HepG2 (cell line): Measurements from ENCODE around the gene CHN2. TPM values are rescaled to one million over a fixed set of nuclear protein-coding genes. Genes with fewer than 3 reads are reported as not detected.

Experiments used
- CHD4 ChIP-seq: fragments of 200-600 bp; sonication (generic); IDR thresholded peaks from 2 replicates; pipeline ENCODE4 v1.7.0; 2017; ENCODE audit warnings: mild to moderate bottlenecking, low read length, borderline replicate concordance
- FOXA3 ChIP-seq: IDR thresholded peaks from 2 replicates; pipeline ENCODE4 v1.6.1; 2016; ENCODE audit warnings: missing genetic modification reagents, missing compliant biosample characterization
- NCOA1 ChIP-seq: sonication (generic); formaldehyde crosslinking; IDR thresholded peaks from 2 replicates; pipeline ENCODE4 v1.9.0; 2021; ENCODE audit warnings: missing genetic modification reagents
- NFIC ChIP-seq: IDR thresholded peaks from 2 replicates; pipeline ENCODE4 v1.6.1; 2012; ENCODE audit warnings: mild to moderate bottlenecking, low read length, inconsistent platforms
- NR2F2 ChIP-seq: IDR thresholded peaks from 2 replicates; pipeline ENCODE4 v1.6.1; 2012; ENCODE audit warnings: low read depth, inconsistent platforms, borderline replicate concordance
- TBL1XR1 ChIP-seq: fragments of 150-350 bp; IDR thresholded peaks from 2 replicates; pipeline ENCODE4 v1.6.1; 2014; ENCODE audit warnings: borderline replicate concordance, low read length; ENCODE audit not compliant: partially characterized antibody
- YEATS2 ChIP-seq: sonication (generic); formaldehyde crosslinking; IDR thresholded peaks from 2 replicates; pipeline ENCODE4 v1.4.0; 2020; ENCODE audit warnings: missing genetic modification reagents, borderline replicate concordance
- ZIK1 ChIP-seq: sonication (generic); formaldehyde crosslinking; IDR thresholded peaks from 2 replicates; pipeline ENCODE4 v1.5.0; 2020; ENCODE audit warnings: mild to moderate bottlenecking, low read depth, missing genetic modification reagents, borderline replicate concordance
- polyA plus RNA-seq, 8 experiments: library from polyadenylated mRNA; depleted of rRNA in 3 of 8; stranded (reverse) in 7 of 8; unstranded in 1 of 8; fragments of >200 nt; fragmentation: Illumina TruSeq in 4 of 8; extraction: Trizol in 4 of 8; gene quantifications; 2 replicates each; pipeline versions ENCODE4 v1.2.1 to v1.2.3, GENCODE V29; 2011 to 2016; ENCODE audit warnings: low read depth in 4 of 8, missing spikeins in 1 of 8, mixed read lengths in 1 of 8; ENCODE audit not compliant: insufficient read depth in 1 of 8
- total RNA-seq, 5 experiments: library from RNA; depleted of rRNA; stranded (reverse); fragments of >200 nt; fragmentation: Illumina TruSeq; extraction: Trizol; gene quantifications; 2 replicates each; pipeline ENCODE4 v1.2.3, GENCODE V29; 2016; ENCODE audit warnings: low read depth in 1 of 5
- TF ChIP-seq, protein P1 (sequence below): sonication (generic); formaldehyde crosslinking; IDR thresholded peaks from 2 replicates; pipeline ENCODE4 v1.8.1; 2022; ENCODE audit warnings: low read depth, mild to moderate bottlenecking, missing genetic modification reagents
- TF ChIP-seq, protein P2 (sequence below): sonication (generic); formaldehyde crosslinking; IDR thresholded peaks from 2 replicates; pipeline ENCODE4 v1.4.0; 2020; ENCODE audit warnings: missing genetic modification reagents
- TF ChIP-seq, protein P3 (sequence below): sonication (generic); formaldehyde crosslinking; IDR thresholded peaks from 2 replicates; pipeline ENCODE4 v1.8.0; 2022; ENCODE audit warnings: missing genetic modification reagents, mild to moderate bottlenecking, moderate library complexity, borderline replicate concordance

CHN2 gene
- total and polyA plus RNA-seq, 2 of the 13 experiments (the other 11 are each of a cell fraction or from before 2014, with no cell fraction given), result 23.5 to 30.5 TPM

DNA sequence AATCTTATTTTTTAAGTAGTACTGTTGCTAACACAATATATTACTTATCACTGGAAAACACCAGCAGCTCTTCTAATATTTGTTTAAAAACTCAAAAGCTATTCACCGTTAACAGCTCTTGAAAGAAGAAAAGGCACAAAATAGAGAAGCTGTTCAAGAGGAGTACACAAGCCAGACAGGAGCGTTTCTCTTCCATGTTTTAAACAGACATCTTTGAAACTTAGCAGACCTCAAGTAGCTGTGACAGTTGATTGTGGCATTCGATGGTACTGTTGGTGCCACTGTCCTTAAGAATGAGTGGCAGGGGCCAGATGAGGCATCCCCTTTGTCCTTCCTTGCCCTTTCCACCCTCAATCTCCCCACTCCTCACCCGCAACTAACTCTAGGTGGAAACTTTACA is 287.5 kb downstream of the CHN2 start (continued):
- TF ChIP-seq, protein P1, sequence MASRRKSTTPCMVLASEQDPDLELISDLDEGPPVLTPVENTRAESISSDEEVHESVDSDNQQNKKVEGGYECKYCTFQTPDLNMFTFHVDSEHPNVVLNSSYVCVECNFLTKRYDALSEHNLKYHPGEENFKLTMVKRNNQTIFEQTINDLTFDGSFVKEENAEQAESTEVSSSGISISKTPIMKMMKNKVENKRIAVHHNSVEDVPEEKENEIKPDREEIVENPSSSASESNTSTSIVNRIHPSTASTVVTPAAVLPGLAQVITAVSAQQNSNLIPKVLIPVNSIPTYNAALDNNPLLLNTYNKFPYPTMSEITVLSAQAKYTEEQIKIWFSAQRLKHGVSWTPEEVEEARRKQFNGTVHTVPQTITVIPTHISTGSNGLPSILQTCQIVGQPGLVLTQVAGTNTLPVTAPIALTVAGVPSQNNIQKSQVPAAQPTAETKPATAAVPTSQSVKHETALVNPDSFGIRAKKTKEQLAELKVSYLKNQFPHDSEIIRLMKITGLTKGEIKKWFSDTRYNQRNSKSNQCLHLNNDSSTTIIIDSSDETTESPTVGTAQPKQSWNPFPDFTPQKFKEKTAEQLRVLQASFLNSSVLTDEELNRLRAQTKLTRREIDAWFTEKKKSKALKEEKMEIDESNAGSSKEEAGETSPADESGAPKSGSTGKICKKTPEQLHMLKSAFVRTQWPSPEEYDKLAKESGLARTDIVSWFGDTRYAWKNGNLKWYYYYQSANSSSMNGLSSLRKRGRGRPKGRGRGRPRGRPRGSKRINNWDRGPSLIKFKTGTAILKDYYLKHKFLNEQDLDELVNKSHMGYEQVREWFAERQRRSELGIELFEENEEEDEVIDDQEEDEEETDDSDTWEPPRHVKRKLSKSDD (CRISPR knock-in tag), result no peak
- TF ChIP-seq NCOA1 (CRISPR knock-in tag) (no peak), CHD4 (no peak), YEATS2 (CRISPR knock-in tag) (no peak), ZIK1 (CRISPR knock-in tag) (no peak), TBL1XR1 (no peak), FOXA3 (CRISPR knock-in tag) (no peak), NR2F2 (no peak), NFIC (no peak)
- TF ChIP-seq, protein P2, sequence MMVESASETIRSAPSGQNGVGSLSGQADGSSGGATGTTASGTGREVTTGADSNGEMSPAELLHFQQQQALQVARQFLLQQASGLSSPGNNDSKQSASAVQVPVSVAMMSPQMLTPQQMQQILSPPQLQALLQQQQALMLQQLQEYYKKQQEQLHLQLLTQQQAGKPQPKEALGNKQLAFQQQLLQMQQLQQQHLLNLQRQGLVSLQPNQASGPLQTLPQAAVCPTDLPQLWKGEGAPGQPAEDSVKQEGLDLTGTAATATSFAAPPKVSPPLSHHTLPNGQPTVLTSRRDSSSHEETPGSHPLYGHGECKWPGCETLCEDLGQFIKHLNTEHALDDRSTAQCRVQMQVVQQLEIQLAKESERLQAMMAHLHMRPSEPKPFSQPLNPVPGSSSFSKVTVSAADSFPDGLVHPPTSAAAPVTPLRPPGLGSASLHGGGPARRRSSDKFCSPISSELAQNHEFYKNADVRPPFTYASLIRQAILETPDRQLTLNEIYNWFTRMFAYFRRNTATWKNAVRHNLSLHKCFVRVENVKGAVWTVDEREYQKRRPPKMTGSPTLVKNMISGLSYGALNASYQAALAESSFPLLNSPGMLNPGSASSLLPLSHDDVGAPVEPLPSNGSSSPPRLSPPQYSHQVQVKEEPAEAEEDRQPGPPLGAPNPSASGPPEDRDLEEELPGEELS (CRISPR knock-in tag), result no peak
- TF ChIP-seq, protein P3, sequence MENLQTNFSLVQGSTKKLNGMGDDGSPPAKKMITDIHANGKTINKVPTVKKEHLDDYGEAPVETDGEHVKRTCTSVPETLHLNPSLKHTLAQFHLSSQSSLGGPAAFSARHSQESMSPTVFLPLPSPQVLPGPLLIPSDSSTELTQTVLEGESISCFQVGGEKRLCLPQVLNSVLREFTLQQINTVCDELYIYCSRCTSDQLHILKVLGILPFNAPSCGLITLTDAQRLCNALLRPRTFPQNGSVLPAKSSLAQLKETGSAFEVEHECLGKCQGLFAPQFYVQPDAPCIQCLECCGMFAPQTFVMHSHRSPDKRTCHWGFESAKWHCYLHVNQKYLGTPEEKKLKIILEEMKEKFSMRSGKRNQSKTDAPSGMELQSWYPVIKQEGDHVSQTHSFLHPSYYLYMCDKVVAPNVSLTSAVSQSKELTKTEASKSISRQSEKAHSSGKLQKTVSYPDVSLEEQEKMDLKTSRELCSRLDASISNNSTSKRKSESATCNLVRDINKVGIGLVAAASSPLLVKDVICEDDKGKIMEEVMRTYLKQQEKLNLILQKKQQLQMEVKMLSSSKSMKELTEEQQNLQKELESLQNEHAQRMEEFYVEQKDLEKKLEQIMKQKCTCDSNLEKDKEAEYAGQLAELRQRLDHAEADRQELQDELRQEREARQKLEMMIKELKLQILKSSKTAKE (CRISPR knock-in tag), result no peak
